CD4-positive, alpha-beta T cell treated with Interleukin-6 at 100 ng/mL for 8 hours (primary cell): ENCODE measurements around the gene CD59.
"Not testable (repeated sequence)": the region's sequence is repeated elsewhere in the genome, so short reads cannot be mapped to it uniquely, and the experiment has no call there.

Source experiments
- DNase-seq: peaks from one replicate; pipeline ENCODE4 v3.0.0-alpha.2; 2020; ENCODE audit warnings: mixed read lengths, low spot score

Gene CD59

GRCh38 chr11:33742249-33742851, 6.1 kb upstream of the CD59 start:
- DNase-seq = no peak

- no peak for DNase-seq
Observed at GRCh38 chr11:33741806-33742205, 5.6 kb upstream of the CD59 start.

GRCh38 chr11:33737362-33737821, 1.2 kb upstream of the CD59 start:
- no peak for DNase-seq

DNA sequence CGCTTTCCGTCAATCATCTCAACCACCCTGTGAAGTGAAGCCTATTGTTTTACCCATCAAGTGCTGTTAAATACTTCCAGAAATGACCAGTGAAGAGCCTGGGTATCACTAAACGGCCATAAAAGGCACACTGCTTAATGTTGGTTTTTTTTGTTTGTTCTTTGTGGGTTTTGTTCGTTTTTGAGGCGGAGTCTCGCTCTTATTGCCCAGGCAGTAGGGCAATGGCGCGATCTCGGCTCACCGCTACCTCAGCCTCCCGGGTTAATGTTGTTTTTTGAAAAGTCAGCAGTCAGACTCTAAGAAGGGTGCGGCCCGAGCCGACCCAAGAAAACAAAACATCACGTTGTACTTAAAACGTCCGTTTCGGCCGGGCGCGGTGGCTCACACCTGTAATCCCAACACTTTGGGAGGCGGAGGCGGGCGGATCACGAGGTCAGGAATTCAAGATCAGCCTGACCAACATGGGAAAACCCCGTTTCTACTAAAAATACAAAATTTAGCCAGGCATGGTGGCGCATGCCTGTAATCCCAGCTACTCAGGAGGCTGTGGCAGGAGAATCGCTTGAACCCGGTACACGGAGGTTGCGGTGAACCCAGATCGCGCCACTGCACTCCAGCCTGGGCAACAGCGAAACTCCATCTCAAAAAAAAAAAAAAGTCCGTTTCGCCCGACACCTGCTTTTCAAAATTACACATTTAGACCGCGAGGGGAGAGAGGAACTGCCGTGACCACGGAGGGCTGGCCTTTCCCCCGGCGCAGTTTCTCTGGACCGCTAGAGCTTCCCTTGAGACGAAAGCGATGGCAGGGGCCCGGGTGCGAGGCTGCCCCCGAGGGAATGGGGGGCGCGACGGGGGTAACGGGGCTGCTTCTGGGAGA, 714 bp downstream of the CD59 start:
- DNase-seq = peak; percentile 35

GRCh38 chr11:33734441-33735270, 1.6 kb downstream of the CD59 start:
- no peak for DNase-seq

DNA sequence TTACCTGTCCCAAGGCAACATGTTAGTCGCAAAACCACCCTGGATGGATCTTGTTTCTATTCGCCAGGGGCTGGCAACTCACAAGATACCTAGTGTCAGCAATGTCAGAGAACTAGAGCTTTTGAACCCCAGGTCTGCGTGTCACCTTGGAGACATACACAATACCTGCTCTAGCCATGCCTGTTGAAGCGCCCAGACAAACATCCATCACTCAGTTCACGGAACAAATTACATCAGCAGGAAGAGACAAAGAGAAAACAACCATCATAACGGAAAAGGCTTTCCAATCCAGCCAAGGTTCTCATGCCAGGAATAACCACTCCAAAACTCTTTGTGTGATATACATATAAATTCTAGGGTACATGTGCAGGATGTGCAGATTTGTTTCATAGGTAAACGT, 2.2 kb downstream of the CD59 start:
- DNase-seq = no peak

GRCh38 chr11:33731723-33732531, 4.3 kb downstream of the CD59 start:
- no peak for DNase-seq

DNA sequence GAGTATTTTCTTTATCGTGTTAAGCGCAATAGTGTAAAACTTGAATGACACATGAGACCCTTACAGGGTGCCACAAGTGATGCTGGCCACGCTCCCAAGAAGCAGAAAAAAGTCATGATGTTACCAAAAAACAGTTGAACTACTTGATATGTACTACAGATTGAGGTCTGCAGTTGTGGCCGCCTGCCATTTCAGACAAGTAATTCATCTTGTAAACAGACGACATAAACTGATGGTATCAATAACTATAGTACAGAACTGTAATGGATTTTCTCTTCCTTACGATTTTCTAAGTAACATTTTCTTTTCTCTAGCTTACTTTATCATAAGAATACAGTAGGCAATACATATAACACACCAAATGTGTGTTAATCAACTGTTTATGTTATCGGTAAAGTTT, 5.5 kb downstream of the CD59 start:
- DNase-seq = no peak

DNA sequence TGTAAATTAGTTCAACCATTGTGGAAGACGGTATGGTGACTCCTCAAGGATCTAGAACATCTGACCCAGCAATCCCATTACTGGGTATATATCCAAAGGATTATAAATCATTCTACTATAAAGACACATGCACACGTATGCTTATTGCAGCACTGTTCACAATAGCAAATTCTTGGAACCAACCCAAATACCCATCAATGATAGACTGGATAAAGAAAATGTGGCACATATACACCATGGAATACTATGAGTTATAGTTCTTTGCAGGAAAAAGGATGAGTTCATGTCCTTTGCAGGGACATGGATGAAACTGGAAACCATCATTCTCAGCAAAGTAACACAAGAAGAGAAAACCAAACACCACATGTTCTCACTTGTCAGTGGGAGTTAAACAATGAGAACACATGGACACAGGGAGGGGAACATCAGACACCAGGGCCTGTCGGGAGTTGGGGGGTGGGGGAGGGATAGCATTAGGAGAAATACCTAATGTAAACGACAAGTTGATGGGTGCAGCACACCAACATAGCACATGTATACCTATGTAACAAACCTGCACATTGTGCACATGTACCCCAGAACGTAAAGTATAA, 7.1 kb downstream of the CD59 start:
- not testable (repeated sequence) for DNase-seq

DNA sequence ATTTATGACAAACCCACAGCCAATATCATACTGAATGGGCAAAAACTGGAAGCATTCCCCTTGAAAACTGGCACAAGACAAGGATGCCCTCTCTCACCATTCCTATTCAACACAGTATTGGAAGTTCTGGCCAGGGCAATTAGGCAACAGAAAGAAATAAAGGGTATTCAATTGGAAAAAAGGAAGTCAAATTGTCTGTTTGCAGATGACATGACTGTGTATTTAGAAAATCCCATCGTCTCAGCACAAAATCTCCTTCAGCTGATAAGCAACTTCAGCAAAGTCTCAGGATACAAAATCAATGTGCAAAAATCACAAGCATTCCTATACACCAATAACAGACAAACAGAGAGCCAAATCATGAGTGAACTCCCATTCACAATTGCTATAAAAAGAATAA, 8.7 kb downstream of the CD59 start:
- not testable (repeated sequence) for DNase-seq

- no peak for DNase-seq
Observed at GRCh38 chr11:33725496-33725895, 10.7 kb downstream of the CD59 start.

- DNase-seq = no peak
Observed at GRCh38 chr11:33724644-33725035, 11.6 kb downstream of the CD59 start.

GRCh38 chr11:33723238-33723881, 12.9 kb downstream of the CD59 start:
- no peak for DNase-seq

DNA sequence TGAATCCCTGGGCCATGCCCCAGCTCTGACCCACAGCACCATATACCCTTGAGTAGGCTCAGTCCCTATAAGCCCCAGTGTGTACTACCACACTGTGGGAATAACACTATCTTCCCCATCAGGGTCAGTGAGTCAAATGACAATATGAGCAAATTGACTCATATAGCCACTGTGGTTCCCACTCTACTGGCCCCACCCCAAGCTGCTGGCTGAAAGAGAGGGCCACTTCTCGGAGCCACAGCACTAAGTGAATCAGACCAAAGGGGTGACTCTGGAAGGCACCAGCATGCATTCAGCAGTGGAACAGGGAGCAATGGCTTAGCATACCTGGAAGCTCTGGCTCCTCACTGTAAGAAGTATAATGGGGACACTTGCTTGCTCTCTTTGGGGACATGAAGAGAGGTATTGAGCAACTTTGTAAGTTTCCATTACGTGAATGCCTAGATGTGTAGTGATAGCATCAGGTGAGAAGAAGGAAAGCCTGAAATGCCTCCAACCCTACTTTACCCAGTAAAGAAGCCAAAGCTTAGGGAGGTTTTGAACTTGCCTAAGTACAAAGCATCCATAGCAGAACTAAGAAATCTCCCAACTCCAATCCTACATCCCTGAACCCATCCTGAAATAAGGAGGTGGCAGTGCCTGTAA, 13.5 kb downstream of the CD59 start:
- DNase-seq = no peak

- no peak for DNase-seq
Observed at GRCh38 chr11:33721984-33722383, 14.2 kb downstream of the CD59 start.

DNA sequence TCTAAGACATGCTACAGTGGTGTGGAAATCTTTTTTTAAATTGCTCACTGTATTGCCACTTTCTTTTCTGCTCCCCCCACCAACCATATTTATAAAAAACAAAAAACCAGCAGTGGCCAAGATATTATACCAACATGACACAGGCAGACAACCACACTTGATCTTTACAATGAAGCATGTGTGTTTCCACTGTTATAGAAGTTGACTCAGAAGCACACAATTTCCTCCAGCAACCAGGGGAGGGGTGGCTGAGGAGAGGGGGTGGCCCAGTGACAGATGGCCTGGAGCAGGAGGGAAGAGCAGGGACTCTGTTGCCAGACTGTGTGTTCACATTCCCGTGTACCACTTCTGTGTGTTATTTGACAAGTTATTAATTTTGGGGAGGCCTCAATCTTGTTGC, 14.8 kb downstream of the CD59 start:
- DNase-seq = no peak

- DNase-seq = no peak
Observed at GRCh38 chr11:33719587-33719986, 16.6 kb downstream of the CD59 start.

DNA sequence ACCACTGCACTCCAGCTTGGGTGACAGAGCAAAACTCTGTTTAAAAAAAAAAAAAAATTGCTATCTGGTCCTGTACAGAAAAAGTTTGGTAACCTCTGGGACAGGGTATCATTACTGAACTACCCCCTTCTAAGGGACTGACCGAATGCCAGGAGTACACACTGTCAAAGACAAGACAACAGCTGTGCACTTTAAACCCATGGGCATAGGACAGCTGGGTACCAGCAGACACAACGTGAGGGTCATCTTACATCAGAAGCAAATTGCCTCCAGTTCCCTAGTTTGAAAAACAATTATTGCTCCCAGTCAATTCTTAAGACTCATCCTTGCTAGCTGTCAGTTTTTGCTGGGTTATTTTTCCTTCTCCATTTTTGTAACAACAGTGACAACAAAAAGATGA, 17.8 kb downstream of the CD59 start:
- no peak for DNase-seq

DNA sequence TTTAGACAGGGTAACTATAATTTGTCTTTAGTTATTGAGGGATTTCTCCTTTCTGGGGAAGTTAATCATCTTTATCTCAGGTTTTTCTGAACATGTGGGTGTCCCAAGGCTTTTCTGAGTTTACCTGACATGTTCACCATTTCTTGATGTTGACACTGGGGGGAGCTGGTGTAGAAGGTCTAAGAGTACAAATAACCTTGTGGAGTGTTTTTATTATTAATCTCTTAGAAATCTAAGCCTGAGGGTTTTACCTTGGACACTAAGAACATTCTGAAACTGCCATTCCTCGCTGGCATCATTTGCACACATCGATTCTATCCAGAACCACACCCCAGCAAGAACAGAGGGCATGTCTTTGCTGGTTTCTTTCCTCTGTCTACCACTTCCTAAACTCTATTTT, 20.0 kb downstream of the CD59 start:
- DNase-seq = no peak

DNA sequence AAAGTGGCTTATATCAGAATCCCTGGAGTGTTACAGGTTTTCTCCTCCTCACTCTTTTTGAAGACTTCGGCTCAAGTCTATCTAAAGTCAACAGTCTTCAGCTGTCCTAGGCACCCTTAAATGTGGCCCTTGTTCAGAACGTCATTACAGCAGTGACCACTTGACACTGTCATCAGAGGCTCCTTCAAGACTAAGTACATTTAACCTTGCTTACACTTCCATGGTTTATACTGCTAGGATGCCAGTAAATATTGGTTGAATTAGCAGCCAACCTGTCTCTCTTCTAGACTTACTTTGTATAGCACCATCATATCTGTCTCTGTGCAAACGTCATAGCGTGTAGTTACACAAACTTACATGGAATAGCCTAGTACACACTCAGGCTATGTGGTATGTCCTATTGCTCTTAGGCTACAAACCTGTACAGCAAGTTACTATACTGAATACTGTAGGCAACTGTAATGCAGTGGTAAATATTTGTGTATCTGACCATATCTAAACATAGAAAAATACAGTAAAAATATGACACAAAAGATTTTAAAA, 22.3 kb downstream of the CD59 start:
- no peak for DNase-seq
